Activated naive CD8-positive, alpha-beta T cell (primary cell): ENCODE measurements around the gene C17orf107.
A peak's percentile ranks its signal among the peaks of the same experiment; 100 is the strongest.
"Not testable (repeated sequence)": the region's sequence is repeated elsewhere in the genome, so short reads cannot be mapped to it uniquely, and the experiment has no call there.

ENCODE experiments used
- H3K27ac Mint-ChIP-seq: one replicate; pipeline ENCODE4 v1.8.0; 2021; ENCODE audit warnings: mixed read lengths
- H3K27me3 Mint-ChIP-seq: one replicate; pipeline ENCODE4 v1.8.0; 2021; ENCODE audit warnings: mixed read lengths
- H3K36me3 Mint-ChIP-seq: one replicate; pipeline ENCODE4 v1.8.0; 2021; ENCODE audit warnings: mixed read lengths
- H3K4me1 Mint-ChIP-seq: one replicate; pipeline ENCODE4 v1.8.0; 2021; ENCODE audit warnings: low read depth, mixed read lengths
- H3K4me3 Mint-ChIP-seq: one replicate; pipeline ENCODE4 v1.8.0; 2021; ENCODE audit warnings: mild to moderate bottlenecking, mixed read lengths
- H3K9me3 Mint-ChIP-seq: one replicate; pipeline ENCODE4 v1.8.0; 2021; ENCODE audit warnings: low read depth, mixed read lengths

C17orf107 gene

DNA sequence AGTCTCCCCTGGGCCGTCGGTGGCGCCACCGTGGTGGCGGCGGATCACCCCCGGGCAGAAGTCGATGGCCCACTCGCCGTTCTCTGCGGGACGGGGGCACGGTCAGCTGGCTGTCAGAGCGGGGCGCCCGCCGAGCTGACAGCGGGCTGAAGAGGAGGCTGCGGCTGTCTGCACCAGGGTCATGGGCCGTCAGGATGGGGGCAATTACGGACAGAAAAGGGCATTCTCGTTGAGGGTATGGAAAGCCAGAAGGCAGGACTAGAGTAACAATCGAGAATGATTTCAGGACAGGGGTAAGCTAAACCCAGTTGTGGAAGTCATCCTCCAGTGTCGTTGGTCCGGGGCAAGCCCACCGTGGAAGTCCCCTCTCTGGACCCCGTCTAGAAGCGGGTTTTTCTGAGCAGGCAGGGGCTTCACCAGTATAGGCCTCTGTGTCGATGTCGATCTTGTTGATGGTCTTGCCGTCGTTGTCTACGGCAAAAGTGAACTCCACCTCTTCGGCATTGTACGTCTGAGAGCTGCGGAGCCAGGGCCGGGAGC, 1.8 kb downstream of the C17orf107 start:
- no peaks in the 10 kb centered on the region for H3K9me3 Mint-ChIP-seq
- no peaks in the 10 kb centered on the region for H3K27me3 Mint-ChIP-seq
- H3K4me3 Mint-ChIP-seq = peak overlapping the region; percentile 93
- H3K36me3 Mint-ChIP-seq = no peaks in the 10 kb centered on the region
- H3K4me1 Mint-ChIP-seq = peaks cover 36% of the 10 kb centered on the region
- H3K27ac Mint-ChIP-seq = no peak overlapping the region

DNA sequence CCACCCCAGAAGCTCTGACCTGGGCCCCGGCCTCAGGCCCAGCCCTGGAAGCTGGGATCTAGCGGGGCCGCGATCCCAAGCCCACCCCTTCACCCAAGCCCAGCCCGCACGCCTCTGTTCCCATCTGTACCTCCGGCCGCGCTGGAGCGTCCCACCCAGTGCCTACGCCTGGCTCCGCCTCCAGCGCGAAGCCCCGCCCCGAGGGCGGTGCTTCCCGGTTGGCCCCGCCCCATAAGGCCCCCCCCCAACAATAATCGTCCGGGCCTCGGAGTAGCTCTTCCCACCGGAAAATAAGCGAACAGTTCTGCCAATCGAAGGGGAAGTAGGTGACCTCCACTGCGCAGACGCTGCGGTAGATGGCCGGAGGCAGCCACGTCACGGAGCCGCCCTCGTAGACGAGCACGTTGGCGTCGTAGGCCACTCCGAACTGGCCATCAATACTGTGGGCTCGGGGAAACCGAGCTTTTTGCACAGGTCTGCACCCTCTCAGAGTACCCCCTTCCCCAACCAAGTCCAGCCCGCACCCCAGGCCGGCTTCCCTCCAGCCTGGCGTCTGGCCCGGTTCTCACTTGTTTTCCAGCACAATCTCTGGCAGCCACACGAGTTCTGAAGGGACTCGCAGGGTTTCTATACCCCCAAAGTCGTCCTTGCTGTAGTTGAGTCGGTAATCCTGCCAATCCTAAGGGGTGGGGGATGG, 2.5 kb downstream of the C17orf107 start:
- Mint-ChIP-seq H3K4me3 (peak overlapping the region; percentile 93), H3K36me3 (no peaks in the 10 kb centered on the region)

DNA sequence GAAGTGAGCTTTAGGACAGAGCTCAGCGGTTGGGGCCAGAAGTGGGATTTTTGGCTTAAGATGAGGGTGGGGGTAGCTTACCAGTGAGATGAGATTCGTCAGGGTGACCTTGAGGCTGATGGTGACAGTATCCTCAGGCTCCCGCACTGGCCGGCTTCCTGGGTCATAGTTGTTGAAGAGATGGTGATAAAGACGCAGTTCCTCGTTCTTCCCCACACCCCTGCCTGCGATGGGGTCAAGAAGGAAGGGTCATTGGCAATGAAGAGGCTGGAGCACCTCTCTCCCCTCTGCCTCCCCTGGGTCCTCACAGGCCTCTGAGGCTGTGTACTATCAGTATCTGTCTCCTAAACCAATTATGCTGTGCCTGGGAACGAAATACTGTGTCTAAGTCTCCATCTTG, 3.2 kb downstream of the C17orf107 start:
- Mint-ChIP-seq H3K9me3 (no peaks in the 10 kb centered on the region), H3K27ac (peak overlapping the region; percentile 24), H3K27me3 (no peaks in the 10 kb centered on the region), H3K4me3 (peak overlapping the region; percentile 46), H3K4me1 (peaks cover 36% of the 10 kb centered on the region), H3K36me3 (no peaks in the 10 kb centered on the region)

More for the DNA sequence above, 2.5 kb downstream of the C17orf107 start:
- Mint-ChIP-seq H3K27ac (peak overlapping the region; percentile 10), H3K4me1 (peaks cover 36% of the 10 kb centered on the region), H3K9me3 (no peaks in the 10 kb centered on the region), H3K27me3 (no peaks in the 10 kb centered on the region)

DNA sequence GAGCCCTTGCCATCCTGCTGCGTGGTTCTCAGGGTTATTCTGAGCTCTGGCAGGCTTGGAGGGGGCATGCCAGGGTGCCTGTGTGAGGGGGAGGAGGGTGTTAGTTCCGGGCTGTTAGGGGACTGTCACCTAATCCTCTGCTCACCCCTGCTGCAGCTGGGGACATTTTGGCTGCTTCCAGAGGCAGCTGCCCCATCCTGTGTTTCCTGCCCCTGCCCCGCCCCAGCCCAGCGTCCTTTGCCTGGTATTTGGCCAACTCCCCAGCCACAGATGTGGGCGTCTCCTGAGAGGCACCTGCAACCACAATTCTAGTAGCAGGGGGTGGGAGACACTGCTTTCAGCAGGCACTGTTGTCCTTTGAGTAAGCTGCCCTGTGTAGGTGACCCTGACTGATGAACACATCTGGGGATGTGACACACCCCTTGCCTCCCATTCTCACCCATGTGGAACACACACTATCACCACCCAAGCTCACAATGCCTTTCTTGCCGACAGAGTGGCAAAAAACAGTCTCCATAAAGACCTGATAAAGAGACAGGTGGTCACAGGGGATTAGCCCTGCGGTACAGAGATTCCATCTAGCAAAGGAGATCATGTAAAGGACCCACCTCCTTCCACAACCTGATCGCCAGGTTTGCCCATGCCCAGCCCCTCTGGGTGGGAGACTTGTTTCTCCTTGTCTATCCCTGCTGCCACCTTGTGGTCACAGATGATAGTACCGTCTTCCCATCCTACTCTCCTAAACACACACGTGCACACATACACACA, 3.9 kb downstream of the C17orf107 start, which contains the start of gene CHRNE:
CHRNE (minus strand) TSS at position 48 of the 768 bp plus-strand sequence; CDS start at position 13, 35 bp downstream.
- H3K4me1 Mint-ChIP-seq = peaks cover 34% of the 10 kb centered on the region
- H3K4me3 Mint-ChIP-seq = peak within 1 kb of the TSS; percentile 68
- H3K36me3 Mint-ChIP-seq = no peaks in the 10 kb centered on the region
- H3K9me3 Mint-ChIP-seq = no peaks in the 10 kb centered on the region
- H3K27ac Mint-ChIP-seq = peak within 1 kb of the TSS; percentile 24
- H3K27me3 Mint-ChIP-seq = no peaks in the 10 kb centered on the region

DNA sequence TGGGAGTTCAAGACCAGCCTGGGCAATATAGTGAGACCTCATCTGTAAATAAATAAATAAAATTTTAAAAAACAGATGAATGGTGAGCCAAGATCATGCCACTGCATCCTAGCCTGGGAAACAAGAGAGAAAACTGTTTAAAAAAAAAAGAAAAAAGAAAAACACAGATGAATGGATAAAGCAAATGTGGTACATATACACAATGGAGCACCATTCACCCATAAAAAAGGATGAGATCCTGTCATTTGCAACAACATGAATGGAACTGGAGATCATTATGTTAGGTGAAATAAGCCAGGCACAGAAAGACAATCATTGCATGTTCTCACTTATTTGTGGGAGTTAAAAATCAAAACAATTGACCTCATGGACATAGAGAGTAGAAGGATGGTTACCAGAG, 7.3 kb downstream of the C17orf107 start:
- H3K36me3 Mint-ChIP-seq, H3K27ac Mint-ChIP-seq, H3K9me3 Mint-ChIP-seq, H3K4me3 Mint-ChIP-seq, H3K27me3 Mint-ChIP-seq: not testable (repeated sequence)
- H3K4me1 Mint-ChIP-seq = peaks cover 22% of the 10 kb centered on the region

DNA sequence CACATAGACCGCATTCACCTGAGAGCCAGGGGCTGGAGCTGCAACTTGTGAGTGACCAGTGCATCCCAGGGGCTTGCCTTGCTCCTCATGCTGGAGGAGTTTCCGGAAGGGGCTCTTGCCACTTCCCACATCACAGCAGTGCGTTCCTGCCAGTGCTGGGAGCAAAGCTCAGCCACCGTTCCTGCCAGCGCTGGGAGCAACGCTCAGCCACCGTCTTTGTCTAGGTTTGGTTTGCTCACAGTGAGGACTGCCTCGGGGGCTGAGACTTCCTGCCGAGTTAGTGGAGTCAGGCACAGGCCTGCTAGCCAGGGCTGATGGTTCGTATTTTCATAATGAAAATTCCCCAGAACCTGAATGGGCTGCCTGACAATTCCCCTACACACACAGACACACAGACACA, 9.0 kb downstream of the C17orf107 start:
- Mint-ChIP-seq H3K36me3 (no peaks in the 10 kb centered on the region), H3K4me3 (no peak overlapping the region), H3K4me1 (peaks cover 9% of the 10 kb centered on the region), H3K9me3 (no peaks in the 10 kb centered on the region), H3K27ac (no peak overlapping the region), H3K27me3 (no peaks in the 10 kb centered on the region)

DNA sequence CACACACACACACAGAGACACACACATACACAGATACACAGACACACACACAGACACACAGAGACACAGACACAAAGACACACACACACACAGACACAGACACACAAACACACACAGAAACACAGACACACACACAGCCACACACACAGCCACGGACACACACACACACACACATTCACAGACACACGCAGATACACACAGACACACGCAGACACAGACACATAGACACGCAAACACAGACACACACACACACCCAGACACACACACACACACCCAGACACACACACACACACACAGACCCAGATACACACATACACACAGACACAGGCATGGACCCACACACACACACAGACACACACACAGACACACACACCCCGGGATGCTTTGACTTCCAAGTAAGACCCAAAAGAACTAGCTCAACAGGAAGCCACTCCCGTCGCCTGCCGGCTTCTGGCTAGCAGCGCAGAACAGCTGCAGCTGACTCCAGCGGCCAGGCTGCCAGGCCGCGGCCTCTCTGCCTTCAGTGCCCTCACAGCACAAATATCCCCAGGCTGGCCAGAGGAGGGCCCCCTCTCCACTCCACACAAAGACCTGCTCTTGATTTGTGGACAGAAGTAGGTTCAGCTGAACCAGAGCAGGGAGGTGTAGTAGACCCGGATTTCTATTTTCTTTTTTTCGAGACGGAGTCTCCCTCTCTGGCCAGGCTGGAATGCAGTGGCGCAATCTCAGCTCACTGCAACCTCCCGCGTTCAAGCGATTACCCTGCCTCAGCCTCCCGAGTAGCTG, 9.6 kb downstream of the C17orf107 start:
- H3K27me3 Mint-ChIP-seq = no peaks in the 10 kb centered on the region
- no peak overlapping the region for H3K4me3 Mint-ChIP-seq
- H3K9me3 Mint-ChIP-seq = no peaks in the 10 kb centered on the region
- no peaks in the 10 kb centered on the region for H3K36me3 Mint-ChIP-seq
- no peak overlapping the region for H3K27ac Mint-ChIP-seq
- H3K4me1 Mint-ChIP-seq = peaks cover 5% of the 10 kb centered on the region

DNA sequence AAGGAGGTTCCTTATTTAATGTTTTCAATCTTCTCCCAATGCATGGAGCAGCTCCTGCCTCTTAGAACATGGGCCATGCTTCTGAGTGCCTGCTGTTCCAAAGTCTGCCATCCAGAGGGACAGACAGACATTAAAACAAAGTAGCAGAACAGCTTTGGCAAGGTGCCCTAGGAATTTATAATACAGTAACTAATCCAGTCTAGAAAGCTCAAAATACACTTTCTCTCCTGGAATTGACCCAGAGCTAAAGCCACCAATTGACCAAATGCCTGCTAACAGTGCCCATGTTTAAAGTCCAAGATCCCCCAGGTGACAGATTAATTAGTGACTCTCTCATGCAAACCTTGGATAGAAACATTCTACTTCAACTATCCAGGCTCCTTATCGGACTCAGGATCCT, 14.7 kb downstream of the C17orf107 start:
- Mint-ChIP-seq H3K9me3 (no peaks in the 10 kb centered on the region), H3K27ac (no peak overlapping the region), H3K27me3 (no peaks in the 10 kb centered on the region), H3K4me3 (no peak overlapping the region), H3K36me3 (no peaks in the 10 kb centered on the region), H3K4me1 (peaks cover 2% of the 10 kb centered on the region)

DNA sequence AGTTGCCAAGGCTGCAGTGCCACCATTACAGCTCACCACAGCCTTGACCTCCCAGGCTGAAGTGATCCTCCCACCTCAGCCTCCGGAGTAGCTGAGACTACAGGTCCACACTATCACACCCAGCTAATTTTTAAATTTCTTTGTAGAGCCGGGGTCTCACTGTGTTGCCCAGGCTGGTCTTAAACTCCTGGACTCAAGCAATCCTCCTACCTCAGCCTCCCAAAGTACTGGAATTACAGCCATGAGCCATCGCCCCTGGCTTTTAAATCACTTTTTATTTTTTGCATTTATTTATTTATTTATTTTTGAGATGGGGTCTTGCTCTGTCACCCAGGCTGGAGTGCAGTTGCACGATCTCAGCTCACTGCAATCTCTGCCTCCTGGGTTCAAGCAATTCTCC, 15.2 kb downstream of the C17orf107 start:
- not testable (repeated sequence) for H3K4me3 Mint-ChIP-seq, H3K27me3 Mint-ChIP-seq, H3K9me3 Mint-ChIP-seq, H3K36me3 Mint-ChIP-seq, H3K27ac Mint-ChIP-seq, H3K4me1 Mint-ChIP-seq

DNA sequence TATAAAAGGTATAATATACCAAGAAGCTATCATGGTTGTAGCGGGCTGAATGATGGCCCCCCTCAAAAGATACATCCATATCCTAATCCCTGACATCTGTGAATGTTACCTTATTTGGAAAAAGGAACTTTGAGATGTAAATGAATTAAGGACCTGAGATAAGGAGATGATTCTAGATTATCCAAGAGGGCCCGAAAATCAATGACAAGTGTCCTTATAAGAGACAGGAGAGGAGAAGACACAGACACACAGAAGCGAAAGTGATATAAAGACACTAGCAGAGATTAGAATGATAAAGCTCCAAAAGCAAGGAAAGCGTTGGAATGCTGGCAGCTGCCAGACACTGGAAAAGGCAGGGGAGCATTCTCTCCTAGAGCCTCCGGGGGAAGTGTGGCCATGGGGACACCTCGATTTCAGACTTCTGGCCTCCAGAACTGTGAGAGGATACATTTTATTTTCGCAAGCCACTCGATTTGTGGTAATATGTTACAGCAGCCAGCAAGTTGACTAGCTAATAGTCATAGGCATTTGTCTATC, 20.2 kb downstream of the C17orf107 start:
- Mint-ChIP-seq H3K36me3 (no peaks in the 10 kb centered on the region), H3K9me3 (no peaks in the 10 kb centered on the region), H3K4me1 (peaks cover 2% of the 10 kb centered on the region), H3K27ac (no peak overlapping the region), H3K4me3 (no peak overlapping the region), H3K27me3 (no peaks in the 10 kb centered on the region)

DNA sequence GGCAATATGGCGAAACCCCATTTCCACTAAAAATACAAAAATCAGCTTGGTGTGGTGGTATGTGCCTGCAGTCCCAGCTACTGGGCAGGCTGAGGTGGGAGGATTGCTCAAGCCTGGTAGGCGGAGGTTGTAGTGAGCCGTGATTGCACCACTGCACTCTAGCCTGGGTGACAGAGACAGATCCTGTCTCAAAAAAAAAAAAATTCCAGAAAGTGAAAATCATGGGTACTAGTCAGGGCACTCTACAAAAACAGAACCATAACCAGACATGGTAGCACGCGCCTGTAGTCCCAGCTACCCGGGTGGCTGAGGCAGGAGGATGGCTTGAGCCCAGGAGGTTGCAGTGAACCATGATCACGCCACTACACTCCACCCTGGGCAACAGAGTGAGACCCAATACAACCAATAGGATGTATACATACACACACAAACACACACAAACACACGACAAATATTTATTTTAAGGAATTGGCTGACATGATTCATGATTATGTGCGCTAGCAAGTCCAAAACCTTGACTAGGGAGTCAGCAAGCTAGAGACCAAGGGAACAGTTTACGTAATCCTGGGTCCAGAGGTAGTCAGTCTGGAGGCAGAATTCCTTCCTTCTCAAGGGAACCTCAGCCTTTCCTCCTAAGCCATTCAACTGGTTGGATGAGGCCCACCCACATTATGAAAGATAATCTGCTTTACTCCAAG, 21.2 kb downstream of the C17orf107 start:
- H3K4me3 Mint-ChIP-seq = no peak overlapping the region
- H3K36me3 Mint-ChIP-seq = no peaks in the 10 kb centered on the region
- no peaks in the 10 kb centered on the region for H3K9me3 Mint-ChIP-seq

DNA sequence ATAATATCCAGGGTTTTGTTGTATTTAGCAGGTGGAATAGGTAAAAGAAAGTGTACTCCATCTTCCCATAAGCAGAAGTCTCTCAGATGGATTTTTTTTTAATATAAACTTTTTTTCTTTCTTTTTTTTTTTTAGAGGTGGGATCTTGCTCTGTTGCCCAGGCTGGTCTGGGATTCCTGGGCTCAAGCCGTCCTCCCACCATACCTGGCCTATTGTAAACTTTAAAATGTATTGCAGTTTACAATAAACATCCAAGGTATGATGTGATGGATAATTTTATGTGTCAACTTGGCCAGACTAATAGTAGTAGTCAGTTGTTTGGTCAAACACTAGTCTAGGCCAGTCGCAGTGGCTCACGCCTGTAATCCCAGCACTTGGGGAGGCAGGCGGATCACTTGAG, 22.0 kb downstream of the C17orf107 start:
- Mint-ChIP-seq H3K9me3 (no peaks in the 10 kb centered on the region), H3K36me3 (no peaks in the 10 kb centered on the region), H3K4me3 (no peak overlapping the region), H3K27ac (no peak overlapping the region), H3K4me1 (peaks cover 2% of the 10 kb centered on the region), H3K27me3 (no peaks in the 10 kb centered on the region)

More for the DNA sequence above, 21.2 kb downstream of the C17orf107 start:
- Mint-ChIP-seq H3K4me1 (peaks cover 2% of the 10 kb centered on the region), H3K27me3 (no peaks in the 10 kb centered on the region), H3K27ac (no peak overlapping the region)

DNA sequence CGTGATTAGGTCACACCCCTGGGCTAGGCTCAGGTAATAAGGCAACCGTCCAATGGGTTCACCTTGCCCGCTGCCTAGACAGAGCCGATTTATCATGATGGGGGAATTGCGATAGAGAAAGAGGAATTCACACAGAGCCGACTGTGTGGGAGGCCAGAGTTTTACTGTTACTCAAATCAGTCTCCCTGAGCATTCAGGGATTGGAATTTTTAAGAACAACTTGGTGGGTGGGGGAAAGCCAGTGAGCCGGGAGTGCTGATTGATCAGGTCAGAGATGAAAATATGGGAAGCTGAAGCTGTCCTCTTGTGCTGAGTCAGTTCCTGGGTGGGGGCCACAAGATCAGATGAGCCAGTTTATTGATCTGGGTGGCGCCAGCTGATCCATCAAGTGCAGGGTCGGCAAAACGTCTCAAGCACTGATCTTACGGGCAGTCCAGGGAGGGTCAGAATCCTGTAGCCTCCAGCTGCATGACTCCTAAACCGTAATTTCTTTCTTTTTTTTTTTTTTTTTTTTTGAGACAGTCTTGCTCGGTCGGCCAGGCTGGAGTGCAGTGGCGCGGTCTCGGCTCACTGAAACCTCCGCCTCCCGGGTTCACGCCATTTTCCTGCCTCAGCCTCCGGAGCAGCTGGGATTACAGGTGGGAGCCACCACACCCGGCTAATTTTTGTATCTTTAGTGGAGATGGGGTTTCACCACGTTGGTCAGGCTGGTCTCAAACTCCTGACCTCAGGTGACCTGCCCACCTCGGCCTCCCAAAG, 27.4 kb downstream of the C17orf107 start:
- H3K9me3 Mint-ChIP-seq, H3K4me1 Mint-ChIP-seq, H3K27ac Mint-ChIP-seq, H3K4me3 Mint-ChIP-seq, H3K36me3 Mint-ChIP-seq, H3K27me3 Mint-ChIP-seq: not testable (repeated sequence)

DNA sequence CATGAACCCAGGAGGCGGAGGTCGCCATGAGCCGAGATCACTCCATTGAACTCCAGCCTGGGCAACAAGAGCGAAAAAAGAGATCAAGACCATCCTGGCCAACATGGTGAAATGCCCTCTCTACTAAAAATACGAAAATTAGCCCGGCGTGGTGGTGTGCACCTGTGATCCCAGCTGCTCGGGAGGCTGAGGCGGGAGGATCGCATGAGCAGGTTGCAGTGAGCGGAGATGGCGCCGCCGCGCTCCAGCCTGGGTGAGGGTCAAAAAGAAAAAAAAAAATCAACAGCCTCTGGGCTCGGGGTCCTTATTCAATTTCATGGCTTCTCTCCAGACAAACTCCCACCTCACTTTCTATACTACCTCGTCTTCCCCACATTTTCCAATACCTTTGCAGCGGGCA, 29.5 kb downstream of the C17orf107 start:
- Mint-ChIP-seq H3K27me3 (no peaks in the 10 kb centered on the region), H3K27ac (no peak overlapping the region), H3K9me3 (no peaks in the 10 kb centered on the region), H3K36me3 (peaks cover 3% of the 10 kb centered on the region), H3K4me1 (peaks cover 5% of the 10 kb centered on the region), H3K4me3 (no peak overlapping the region)
